Measurements from ENCODE around the gene C16orf82. TPM values are rescaled to one million over a fixed set of nuclear protein-coding genes. Genes with fewer than 3 reads are reported as not detected.
"Not testable (repeated sequence)": the region's sequence is repeated elsewhere in the genome, so short reads cannot be mapped to it uniquely, and the experiment has no call there.

C16orf82 gene
- total RNA-seq, result not detected in 2 replicates

DNA sequence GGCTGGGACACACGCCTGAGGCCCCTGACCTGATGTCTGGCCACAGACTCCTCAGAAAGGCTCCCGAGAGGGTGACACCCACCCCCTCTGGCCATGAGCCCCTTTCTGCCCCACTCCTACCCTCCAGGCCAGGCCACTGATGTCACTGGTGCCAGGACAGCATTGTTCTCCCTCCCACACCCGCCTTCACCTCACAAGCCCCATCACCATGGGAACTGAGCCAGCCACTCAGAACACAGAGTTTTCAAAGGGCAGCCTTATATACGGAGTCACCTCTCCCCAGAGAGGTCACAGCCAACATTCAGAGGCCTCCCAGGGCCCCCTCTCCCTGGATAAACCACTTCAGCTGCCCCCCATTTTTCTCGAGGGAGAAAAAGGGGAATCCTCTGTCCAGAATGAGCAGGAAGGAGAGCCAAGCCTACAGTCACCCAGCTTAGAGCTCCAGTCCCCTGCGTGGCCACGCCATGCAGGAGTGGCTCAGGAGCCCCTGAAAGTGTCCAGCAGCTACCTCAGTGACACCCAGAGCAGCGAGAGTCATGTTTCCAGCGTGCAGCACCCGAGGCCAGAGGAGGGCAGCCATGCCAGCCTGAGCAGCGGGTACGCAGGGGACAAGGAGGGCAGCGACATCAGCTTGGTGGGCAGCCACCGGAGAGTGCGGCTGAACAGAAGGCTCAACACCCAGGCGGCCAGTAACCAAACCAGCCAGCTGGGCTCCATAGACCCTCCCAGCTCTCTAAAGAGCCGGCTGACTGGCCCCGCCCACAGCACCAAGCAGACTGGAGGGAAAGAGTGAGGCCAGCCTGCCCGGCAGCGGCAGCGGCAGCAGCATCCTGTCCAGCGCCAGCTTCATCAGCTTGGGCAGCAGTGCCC lies at the start of gene C16orf82:
C16orf82 (plus strand) TSS at position 260 of the 870 bp plus-strand sequence.
- no peak for DNase-seq (ENCODE audit: low read depth in 2 of 2)

DNA sequence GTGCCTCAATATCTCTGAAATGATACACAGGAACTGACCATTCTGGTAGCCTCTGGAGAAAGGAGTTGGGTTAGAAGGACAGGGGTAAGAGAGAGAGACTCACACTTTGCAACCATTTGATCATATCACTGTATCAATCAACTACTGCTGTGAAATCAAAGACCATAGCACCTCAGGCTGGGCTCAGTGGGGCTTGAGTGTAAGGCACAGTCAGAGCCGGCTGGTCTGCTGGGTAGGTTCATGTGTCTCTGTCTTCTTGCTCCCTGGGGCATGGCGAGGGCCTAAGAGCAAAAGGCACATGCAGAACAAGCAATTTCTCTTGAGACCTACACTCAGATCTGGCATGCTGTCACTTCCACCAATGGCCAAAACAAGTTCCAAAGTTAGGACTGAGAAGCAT lies 46.7 kb upstream of the C16orf82 start:
- DNase-seq (ENCODE audit: low read depth in 2 of 2), result no peak

- no peak for DNase-seq (ENCODE audit: low read depth in 2 of 2)
Observed at GRCh38 chr16:27024010-27024409, 42.7 kb upstream of the C16orf82 start.

- no peak for DNase-seq (ENCODE audit: low read depth in 2 of 2)
Observed at GRCh38 chr16:27025581-27025980, 41.1 kb upstream of the C16orf82 start.

DNA sequence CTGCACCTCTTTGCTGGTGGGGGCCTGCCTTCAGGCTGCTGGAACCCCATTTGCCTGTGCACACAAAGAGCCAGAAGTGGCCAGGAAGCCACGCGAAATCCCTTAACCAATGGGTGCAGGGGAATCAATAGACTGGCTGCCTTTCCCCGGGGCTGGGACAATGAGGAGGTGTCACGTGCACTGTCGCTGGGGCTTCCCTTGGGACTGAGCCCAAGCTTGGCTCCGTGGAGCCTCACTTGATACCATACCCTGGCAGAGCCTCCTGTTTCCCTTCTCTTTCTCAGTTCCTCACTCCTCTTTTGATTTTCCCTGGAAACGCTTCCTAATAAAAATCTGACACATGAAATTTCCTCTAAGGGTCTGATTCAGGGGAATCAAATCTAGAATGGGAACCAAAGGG lies 38.8 kb upstream of the C16orf82 start:
- no peak for DNase-seq (ENCODE audit: low read depth in 2 of 2)

DNA sequence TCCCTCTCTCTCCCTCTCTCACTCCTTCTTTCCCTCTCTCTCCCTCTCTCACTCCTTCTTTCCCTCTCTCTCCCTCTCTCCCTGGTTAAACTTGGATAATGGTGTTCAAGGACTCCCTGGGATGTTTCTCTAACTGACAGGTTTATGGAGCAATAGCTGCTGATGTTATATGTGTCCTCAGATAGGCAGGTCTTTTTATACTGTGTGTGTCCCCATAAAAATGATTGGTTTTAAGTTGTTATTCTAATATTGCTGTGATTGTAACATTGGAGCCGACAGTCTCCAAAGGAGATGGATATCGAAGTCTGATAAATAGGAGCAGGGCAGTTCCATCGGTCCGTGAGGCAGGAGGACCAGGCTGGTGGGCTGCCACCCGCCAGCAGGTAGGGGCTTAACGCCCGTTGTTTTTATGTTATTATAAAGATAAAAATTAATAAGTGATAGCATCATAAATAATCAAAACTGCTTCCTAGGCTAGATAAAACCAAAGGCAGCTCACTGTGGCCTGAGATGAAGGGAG lies 38.1 kb upstream of the C16orf82 start:
- DNase-seq (ENCODE audit: low read depth in 2 of 2), result no peak

DNA sequence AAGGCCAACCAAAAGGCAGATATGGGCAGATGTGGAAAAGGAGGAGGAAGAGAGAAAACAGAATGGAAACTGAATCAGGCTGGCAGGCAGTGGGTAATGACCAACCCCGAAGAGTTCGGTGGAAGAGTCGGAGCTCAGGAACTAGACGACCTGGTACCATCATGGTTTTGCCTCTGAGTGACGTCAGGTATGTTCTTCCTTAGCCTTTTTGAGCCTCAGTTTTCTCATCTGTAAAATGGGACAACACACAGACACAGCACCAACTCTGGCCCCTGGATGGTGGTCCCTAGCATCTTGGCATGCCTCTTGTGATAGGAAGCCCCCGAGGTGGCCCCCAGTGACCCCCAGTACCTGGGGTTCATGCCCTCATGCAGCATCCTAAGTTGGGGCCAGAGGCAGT lies 37.2 kb upstream of the C16orf82 start:
- DNase-seq (ENCODE audit: low read depth in 2 of 2), result no peak

- no peak for DNase-seq (ENCODE audit: low read depth in 2 of 2)
Observed at GRCh38 chr16:27033281-27033979, 33.3 kb upstream of the C16orf82 start.

DNA sequence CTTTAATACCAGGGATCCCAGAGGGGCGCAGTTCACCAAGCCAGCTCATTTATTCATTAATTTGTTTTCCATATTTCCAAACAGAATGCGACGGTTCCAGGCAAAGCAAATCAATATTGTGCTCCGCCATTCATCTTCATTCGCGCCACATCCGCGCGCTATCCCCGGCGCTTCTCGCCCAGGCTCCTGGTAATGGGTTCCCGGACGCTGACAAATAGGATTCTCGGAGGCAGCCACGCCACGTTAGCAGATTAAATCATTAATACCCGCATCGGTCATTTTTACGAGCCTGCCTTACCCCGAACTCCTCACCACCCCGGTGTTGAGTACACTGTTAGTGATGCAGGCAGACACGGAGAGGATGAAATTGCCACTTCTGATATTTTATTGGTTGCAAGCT lies 26.0 kb upstream of the C16orf82 start:
- no peak for DNase-seq (ENCODE audit: low read depth in 2 of 2)

- no peak for DNase-seq (ENCODE audit: low read depth in 2 of 2)
Observed at GRCh38 chr16:27046958-27047518, 19.7 kb upstream of the C16orf82 start.

- DNase-seq (ENCODE audit: low read depth in 2 of 2), result no peak
Observed at GRCh38 chr16:27048316-27048715, 18.4 kb upstream of the C16orf82 start.

GRCh38 chr16:27049117-27049516 lies 17.6 kb upstream of the C16orf82 start:
- DNase-seq (ENCODE audit: low read depth in 2 of 2), result no peak

GRCh38 chr16:27052007-27052406 lies 14.7 kb upstream of the C16orf82 start:
- no peak for DNase-seq (ENCODE audit: low read depth in 2 of 2)

DNA sequence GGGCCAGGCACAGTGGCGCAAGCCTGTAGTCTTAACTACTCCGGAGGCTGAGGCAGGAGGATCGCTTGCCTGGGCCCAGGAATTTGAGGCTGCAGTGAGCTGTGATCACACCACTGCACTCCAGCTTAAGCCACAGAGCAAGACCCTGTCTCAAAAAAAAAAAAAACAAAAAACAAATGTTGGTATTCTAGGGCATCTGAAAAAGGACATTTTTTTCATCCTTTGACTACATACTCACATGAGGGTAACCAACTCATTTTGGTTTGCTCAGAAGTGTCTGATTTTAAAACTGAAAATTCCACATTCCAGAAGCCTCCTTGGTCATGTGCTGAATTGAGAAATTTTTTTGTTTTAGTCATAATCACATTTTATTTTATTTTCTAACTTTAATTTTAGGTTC lies 12.7 kb upstream of the C16orf82 start:
- DNase-seq (ENCODE audit: low read depth in 2 of 2), result no peak

DNA sequence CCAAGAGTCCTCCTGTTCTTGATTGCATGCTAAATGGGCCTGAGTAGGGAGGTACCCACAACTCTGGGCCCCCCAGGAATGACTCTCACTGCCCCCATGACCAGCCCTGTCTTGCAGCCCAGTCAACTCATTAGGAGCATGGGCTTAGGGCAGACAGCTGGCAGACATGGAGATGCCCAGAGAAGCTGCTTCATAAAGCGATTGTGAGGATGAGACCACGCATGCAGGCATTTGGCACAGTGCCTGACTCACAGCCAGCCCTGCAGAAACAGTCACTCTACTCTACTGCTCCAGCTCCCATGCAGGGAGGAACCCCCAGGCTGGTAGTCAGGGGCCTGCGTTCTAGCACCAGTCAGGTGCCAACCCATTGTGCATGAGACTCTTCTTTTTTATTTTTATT lies 8.4 kb upstream of the C16orf82 start:
- DNase-seq (ENCODE audit: low read depth in 2 of 2), result no peak

- no peak for DNase-seq (ENCODE audit: low read depth in 2 of 2)
Observed at GRCh38 chr16:27070776-27071175, 4.0 kb downstream of the C16orf82 start.

DNA sequence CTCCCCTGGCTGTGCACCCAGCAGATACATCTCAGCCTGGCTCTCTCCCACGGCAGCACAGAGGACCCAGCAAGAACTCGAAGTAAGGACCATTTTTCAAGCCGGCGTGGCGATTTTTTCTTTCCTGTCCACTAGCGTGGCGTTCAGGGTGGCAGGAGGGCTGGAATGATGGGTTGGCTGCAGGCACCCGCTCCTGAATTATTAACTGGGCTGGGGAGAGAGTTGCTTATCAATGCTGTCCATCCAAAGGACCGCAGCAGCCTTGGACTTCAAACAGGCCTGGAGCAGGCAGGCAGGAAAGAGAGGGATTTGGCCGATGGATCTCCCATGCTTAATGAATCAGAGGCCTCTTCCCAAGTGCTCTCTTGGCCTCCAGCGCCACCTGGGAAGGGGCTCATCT lies 7.0 kb downstream of the C16orf82 start:
- no peak for DNase-seq (ENCODE audit: low read depth in 2 of 2)

DNA sequence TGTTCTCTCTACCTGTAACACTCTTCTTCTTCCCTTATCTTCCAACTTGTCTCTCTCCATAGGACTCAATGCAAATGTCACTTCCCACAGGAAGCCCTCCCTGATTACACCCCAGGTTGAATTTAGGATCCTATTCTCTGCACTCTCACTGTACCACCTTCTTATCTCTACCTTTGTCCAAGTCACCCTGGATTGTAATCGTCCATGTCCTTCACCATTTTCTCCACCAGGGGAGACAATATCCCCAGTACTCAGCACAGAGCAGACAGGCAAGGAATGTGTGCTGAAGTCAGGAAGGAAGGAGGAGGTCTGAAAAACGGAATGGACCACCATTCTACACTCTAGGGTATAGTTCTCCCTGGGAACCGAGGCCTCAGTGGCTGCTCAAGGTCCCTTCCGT lies 14.2 kb downstream of the C16orf82 start:
- no peak for DNase-seq (ENCODE audit: low read depth in 2 of 2)

DNA sequence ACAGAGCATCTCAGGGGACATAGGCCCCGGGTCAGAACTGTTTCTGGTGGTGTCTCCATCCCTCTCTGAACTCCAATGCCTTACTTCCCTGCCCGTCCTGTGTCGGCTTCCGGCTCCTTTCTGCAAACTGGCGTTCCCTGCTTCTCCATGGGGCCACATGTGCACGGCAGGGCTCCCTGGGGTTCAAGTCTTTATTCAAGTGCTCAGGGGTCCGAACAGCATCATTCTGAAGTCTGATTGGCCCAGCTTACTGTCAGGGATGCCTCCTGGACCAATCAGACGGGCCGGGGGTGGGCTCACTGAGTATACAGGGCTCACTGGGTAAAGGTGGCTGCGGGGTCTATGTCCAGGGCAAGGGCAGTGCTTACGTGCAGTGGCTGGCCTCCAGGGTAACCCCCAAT lies 17.1 kb downstream of the C16orf82 start:
- DNase-seq (ENCODE audit: low read depth in 2 of 2), result no peak

DNA sequence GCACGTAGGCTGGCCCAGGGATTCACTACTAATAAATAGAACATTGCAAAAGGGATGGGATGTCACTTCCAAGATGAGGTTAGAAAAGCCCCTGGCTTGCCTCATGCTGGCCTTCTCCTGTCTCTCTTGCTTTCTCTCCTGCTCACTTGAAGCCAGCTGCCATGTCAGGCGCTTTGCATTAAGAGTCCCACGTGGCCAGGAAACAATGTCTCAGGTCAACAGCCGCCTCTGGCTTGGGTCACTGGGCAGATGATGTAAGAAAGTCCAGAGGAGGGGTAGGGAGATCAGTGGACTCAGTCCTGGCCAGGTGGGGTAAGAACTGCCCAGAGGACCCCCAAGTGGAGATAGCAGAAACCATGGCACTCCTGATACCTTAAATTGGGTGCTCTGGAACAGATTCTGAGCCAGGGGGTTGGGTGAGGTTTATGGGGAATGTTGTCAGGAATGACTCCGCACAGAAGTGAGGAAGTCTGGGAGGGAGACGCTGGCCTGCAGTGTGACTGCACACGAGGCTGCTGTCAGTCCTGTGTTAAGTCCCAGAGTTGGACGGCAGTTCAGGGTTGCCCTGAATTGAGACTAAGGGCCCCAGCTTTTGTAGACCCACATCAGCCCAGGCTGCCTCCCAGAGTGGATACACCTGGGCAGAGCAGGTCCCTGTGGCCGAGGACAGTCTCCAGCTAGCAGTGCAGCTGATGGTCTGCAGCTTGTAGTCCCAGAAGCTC lies 17.7 kb downstream of the C16orf82 start:
- no peak for DNase-seq (ENCODE audit: low read depth in 2 of 2)

- no peak for DNase-seq (ENCODE audit: low read depth in 2 of 2)
Observed at GRCh38 chr16:27085182-27085581, 18.5 kb downstream of the C16orf82 start.

DNA sequence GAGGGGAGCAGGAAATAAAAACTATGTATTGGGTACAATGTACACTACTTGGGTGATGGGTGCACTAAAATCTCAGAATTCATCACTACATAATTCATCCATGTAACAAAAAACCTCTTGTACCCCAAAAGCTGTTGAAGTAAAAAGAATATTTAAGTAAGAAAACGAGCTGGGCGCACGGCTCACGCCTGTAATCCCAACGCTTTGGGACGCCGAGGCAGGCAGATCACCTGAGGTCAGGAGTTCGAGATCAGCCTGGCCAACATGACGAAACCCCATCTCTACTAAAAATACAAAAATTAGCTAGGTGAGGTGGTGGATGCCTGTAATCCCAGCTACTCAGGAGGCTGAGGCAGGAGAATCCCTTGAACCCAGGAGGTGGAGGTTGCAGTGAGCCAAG lies 19.3 kb downstream of the C16orf82 start:
- not testable (repeated sequence) for DNase-seq (ENCODE audit: low read depth in 2 of 2)

All from dermis microvascular lymphatic vessel endothelial cell (primary cell).